Esophagus squamous epithelium (tissue), 4 donors: Measurements from ENCODE around the gene KRTAP10-8.

Experiments
- CTCF ChIP-seq, 6 experiments: fragments of 450-650 bp in 4 of 6; fragments of 200-600 bp in 2 of 6; sonication (generic) in 2 of 6; IDR thresholded peaks; one replicate each; pipeline ENCODE4 v1.5.1; 2016 to 2019; ENCODE audit warnings: antibody characterized with exemption in 6 of 6, mild to moderate bottlenecking in 4 of 6, moderate library complexity in 4 of 6
- POLR2A ChIP-seq, 4 donors: fragments of 450-650 bp; IDR thresholded peaks; one replicate each; pipeline ENCODE4 v1.6.1; 2017; ENCODE audit warnings: antibody characterized with exemption in 4 of 4, mild to moderate bottlenecking in 4 of 4, moderate library complexity in 3 of 4

GRCh38 chr21:44611551-44611950, 328 bp upstream of the KRTAP10-8 start:
- TF ChIP-seq CTCF (IDR thresholded peaks at IDR 0.05), result no peak
- no peak for TF ChIP-seq POLR2A (IDR thresholded peaks at IDR 0.05)
